A673 (cell line): Measurements from ENCODE around the gene ALOX15. TPM values are rescaled to one million over a fixed set of nuclear protein-coding genes. Genes with fewer than 3 reads are reported as not detected.

Experiments used
- BruUV-seq: library from RNA; stranded (reverse); fragments of 400-500 nt; replicated peaks from 2 replicates; lab custom pipeline; 2021; lab: Mats Ljungman, UMichigan
- CTCF ChIA-PET: fragments of 300-600 bp; sonication (Branson Sonifier 250); formaldehyde crosslinking; loops from one replicate; lab custom pipeline; 2022; ENCODE audit warnings: antibody characterized with exemption; lab: Charles Lee
- POLR2A ChIA-PET: fragments of 300-600 bp; sonication (Branson Sonifier 250); formaldehyde crosslinking; loops from one replicate; lab custom pipeline; 2022; ENCODE audit warnings: antibody characterized with exemption; ENCODE audit not compliant: low non-redundant PET; lab: Charles Lee
- DNase-seq: peaks from one replicate; pipeline ENCODE4 v3.0.0-alpha.2; 2015; ENCODE audit warnings: low spot score
- H3K27ac ChIP-seq: fragments of 200-600 bp; sonication (generic); 2 replicates; pipeline ENCODE4 v1.5.1; 2016; ENCODE audit warnings: mixed run types, low read depth, mild to moderate bottlenecking, mixed read lengths, antibody characterized with exemption, low read length; ENCODE audit not compliant: poor library complexity, severe bottlenecking
- H3K27me3 ChIP-seq: fragments of 200-600 bp; sonication (generic); replicated peaks from 2 replicates; pipeline ENCODE4 v1.6.1; 2017; ENCODE audit warnings: mixed run types, low read depth, mild to moderate bottlenecking, mixed read lengths, antibody characterized with exemption, low read length; ENCODE audit not compliant: insufficient read depth, poor library complexity
- H3K36me3 ChIP-seq: fragments of 200-600 bp; sonication (generic); 2 replicates; pipeline ENCODE4 v1.6.1; 2016; ENCODE audit warnings: mixed run types, mild to moderate bottlenecking, mixed read lengths, antibody characterized with exemption, low read length; ENCODE audit not compliant: insufficient read depth, poor library complexity, severe bottlenecking
- H3K4me1 ChIP-seq: fragments of 200-600 bp; sonication (generic); 2 replicates; pipeline ENCODE4 v1.6.1; 2017; ENCODE audit warnings: mixed run types, mild to moderate bottlenecking, mixed read lengths, antibody characterized with exemption, low read length; ENCODE audit not compliant: insufficient read depth, poor library complexity, severe bottlenecking
- H3K4me3 ChIP-seq: fragments of 200-600 bp; sonication (generic); 2 replicates; pipeline ENCODE4 v1.5.1; 2016; ENCODE audit warnings: low read depth, mixed run types, mild to moderate bottlenecking, mixed read lengths, low read length; ENCODE audit not compliant: poor library complexity, severe bottlenecking
- H3K9me3 ChIP-seq: fragments of 200-600 bp; sonication (generic); 2 replicates; pipeline ENCODE4 v1.6.1; 2016; ENCODE audit warnings: mixed run types, low read depth, mild to moderate bottlenecking, mixed read lengths, antibody characterized with exemption, low read length; ENCODE audit not compliant: poor library complexity, severe bottlenecking
- CTCF ChIP-seq: fragments of 300-800, 200-600 bp; sonication (generic); conservative IDR thresholded peaks from 2 replicates; pipeline ENCODE4 v1.5.1; 2017; ENCODE audit warnings: low read depth, mild to moderate bottlenecking, antibody characterized with exemption, low read length, moderate library complexity, mixed read lengths
- EZH2 ChIP-seq: fragments of 200-600 bp; sonication (generic); IDR thresholded peaks from 2 replicates; pipeline ENCODE4 v1.6.1; 2017; ENCODE audit warnings: borderline replicate concordance, low read depth, mild to moderate bottlenecking, mixed read lengths, antibody characterized with exemption, low read length; ENCODE audit not compliant: poor library complexity, severe bottlenecking
- intact Hi-C: fragments of 100-400 bp; cut with micrococcal nuclease; formaldehyde crosslinking; loops from one replicate; pipeline ENCODE4 v1.10.0; 2022; ENCODE audit not compliant: unreplicated experiment
- total RNA-seq: library from RNA; stranded (reverse); gene quantifications from 2 replicates; pipeline ENCODE4 v1.2.3, GENCODE V29; 2021

ALOX15 gene
- total RNA-seq, 1 experiment from 2014 or later, result not detected

- Histone ChIP-seq H3K4me3 (no peak overlapping the region), H3K27ac (no peak overlapping the region), H3K27me3 (peaks cover 47% of the 10 kb centered on the region), H3K9me3 (no peaks in the 10 kb centered on the region), H3K4me1 (peaks cover 6% of the 10 kb centered on the region), H3K36me3 (no peaks in the 10 kb centered on the region)
- DNase-seq, result no peak
- CTCF ChIA-PET, result no interaction called here
- no TSS peak for BruUV-seq
- POLR2A ChIA-PET, result no interaction called here
- intact Hi-C loops, result no loop called here
- no peak for TF ChIP-seq CTCF
- TF ChIP-seq EZH2, result no peak
These were observed 4.9 kb downstream of the ALOX15 start for GRCh38 chr17:4636474-4637100.

DNA sequence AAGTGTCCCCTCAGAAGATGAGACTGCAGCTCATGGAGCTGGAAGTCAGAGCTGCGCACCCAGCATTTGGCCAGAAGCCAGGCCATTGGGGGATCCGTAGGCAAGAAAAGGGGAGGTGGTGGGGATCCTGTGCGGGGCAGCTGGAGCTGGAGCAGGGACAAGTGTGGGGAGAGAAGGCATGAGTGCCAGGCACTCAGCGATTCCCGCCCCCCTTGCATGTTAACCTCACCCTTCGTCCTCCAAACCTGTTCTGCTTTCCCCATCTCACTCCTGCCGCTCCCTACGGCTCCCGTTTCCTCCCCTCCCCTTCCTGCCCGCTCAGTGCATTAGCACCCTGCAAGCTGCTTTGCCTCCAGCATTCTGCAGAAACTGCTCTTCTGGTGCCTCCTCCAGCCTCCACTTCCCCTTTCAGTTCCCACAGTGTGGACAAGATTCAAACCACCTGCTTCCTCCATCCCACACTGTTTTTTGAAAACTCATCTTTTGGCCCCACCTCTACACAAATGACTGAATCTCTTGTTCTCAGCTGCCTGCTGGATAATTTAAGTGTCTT is 5.6 kb downstream of the ALOX15 start:
- CTCF ChIA-PET, result no interaction called here
- intact Hi-C loops, result no loop called here
- H3K4me1 ChIP-seq, result no peaks in the 10 kb centered on the region
- H3K4me3 ChIP-seq, result no peak overlapping the region
- no peak overlapping the region for H3K27ac ChIP-seq
- no peaks in the 10 kb centered on the region for H3K36me3 ChIP-seq
- DNase-seq, result no peak
- TF ChIP-seq CTCF (no peak), EZH2 (no peak)
- peaks cover 40% of the 10 kb centered on the region for H3K27me3 ChIP-seq
- POLR2A ChIA-PET, result no interaction called here
- H3K9me3 ChIP-seq, result no peaks in the 10 kb centered on the region
- BruUV-seq, result no TSS peak

DNA sequence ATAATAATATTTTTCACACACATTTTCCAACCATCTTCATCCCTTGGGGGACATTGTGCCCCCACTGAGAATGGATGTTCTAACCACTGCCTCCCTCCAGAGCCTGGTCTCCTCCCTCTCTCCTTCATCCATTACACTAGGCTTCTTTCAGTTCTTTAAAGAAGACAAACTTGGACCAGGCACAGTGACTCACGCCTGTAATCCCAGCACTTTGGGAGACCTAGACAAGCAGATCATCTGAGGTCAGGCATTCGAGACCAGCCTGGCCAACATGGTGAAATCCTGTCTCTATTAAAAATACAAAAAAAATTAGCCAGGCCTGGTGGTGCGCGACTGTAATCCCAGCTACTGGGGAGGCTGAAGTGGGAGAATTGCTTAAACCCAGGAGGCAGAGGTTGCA is 6.5 kb downstream of the ALOX15 start:
- no peaks in the 10 kb centered on the region for H3K36me3 ChIP-seq
- BruUV-seq, result no TSS peak
- ChIA-PET CTCF (interaction anchor here (0.7 kb wide), 1 partner anchor 35 kb away, joined by 4 read pairs; no protein-coding TSS in a partner anchor), POLR2A (no interaction called here)
- intact Hi-C loops, result no loop called here
- no peak overlapping the region for H3K27ac ChIP-seq
- H3K4me1 ChIP-seq, result no peaks in the 10 kb centered on the region
- TF ChIP-seq CTCF (no peak), EZH2 (no peak)
- peaks cover 34% of the 10 kb centered on the region for H3K27me3 ChIP-seq
- no peak overlapping the region for H3K4me3 ChIP-seq
- H3K9me3 ChIP-seq, result no peaks in the 10 kb centered on the region
- no peak for DNase-seq
